Measurements from ENCODE around the gene SUCLG2.

DNA sequence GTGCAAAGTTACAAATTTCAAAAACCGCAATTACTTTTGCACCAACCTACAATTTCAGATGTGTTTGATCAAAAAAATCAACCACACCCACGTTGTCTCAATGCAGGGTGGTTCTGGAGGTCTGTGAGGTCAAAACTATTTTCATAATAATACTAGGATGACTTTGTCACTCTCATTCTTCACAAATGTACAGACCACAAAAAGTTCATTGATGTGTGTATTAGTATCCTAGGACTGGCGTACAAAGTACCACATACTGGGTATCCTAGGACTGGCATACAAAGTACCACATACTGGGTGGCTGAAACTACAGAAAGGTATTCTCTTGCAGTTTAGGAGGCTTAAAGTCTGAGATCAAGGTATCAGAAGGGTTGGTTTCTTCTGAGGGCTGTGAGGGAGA, 13.0 kb downstream of the SUCLG2 start:
- TF ChIP-seq, protein P1, sequence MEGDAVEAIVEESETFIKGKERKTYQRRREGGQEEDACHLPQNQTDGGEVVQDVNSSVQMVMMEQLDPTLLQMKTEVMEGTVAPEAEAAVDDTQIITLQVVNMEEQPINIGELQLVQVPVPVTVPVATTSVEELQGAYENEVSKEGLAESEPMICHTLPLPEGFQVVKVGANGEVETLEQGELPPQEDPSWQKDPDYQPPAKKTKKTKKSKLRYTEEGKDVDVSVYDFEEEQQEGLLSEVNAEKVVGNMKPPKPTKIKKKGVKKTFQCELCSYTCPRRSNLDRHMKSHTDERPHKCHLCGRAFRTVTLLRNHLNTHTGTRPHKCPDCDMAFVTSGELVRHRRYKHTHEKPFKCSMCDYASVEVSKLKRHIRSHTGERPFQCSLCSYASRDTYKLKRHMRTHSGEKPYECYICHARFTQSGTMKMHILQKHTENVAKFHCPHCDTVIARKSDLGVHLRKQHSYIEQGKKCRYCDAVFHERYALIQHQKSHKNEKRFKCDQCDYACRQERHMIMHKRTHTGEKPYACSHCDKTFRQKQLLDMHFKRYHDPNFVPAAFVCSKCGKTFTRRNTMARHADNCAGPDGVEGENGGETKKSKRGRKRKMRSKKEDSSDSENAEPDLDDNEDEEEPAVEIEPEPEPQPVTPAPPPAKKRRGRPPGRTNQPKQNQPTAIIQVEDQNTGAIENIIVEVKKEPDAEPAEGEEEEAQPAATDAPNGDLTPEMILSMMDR (IDR thresholded peaks at IDR 0.05; ENCODE audit: insufficient read depth, low read length), result no peak
- TF ChIP-seq, protein P2, sequence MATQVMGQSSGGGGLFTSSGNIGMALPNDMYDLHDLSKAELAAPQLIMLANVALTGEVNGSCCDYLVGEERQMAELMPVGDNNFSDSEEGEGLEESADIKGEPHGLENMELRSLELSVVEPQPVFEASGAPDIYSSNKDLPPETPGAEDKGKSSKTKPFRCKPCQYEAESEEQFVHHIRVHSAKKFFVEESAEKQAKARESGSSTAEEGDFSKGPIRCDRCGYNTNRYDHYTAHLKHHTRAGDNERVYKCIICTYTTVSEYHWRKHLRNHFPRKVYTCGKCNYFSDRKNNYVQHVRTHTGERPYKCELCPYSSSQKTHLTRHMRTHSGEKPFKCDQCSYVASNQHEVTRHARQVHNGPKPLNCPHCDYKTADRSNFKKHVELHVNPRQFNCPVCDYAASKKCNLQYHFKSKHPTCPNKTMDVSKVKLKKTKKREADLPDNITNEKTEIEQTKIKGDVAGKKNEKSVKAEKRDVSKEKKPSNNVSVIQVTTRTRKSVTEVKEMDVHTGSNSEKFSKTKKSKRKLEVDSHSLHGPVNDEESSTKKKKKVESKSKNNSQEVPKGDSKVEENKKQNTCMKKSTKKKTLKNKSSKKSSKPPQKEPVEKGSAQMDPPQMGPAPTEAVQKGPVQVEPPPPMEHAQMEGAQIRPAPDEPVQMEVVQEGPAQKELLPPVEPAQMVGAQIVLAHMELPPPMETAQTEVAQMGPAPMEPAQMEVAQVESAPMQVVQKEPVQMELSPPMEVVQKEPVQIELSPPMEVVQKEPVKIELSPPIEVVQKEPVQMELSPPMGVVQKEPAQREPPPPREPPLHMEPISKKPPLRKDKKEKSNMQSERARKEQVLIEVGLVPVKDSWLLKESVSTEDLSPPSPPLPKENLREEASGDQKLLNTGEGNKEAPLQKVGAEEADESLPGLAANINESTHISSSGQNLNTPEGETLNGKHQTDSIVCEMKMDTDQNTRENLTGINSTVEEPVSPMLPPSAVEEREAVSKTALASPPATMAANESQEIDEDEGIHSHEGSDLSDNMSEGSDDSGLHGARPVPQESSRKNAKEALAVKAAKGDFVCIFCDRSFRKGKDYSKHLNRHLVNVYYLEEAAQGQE (IDR thresholded peaks at IDR 0.05; ENCODE audit: insufficient replicate concordance, low read depth), result no peak

All from HL-60 (cell line).